LoVo (cell line): ENCODE measurements around the gene ZNF708.
"Not testable (repeated sequence)": the region's sequence is repeated elsewhere in the genome, so short reads cannot be mapped to it uniquely, and the experiment has no call there.

Source experiments
- DNase-seq: peaks from one replicate; pipeline ENCODE4 v3.0.0-alpha.2; 2016; ENCODE audit warnings: low spot score

Gene ZNF708

DNA sequence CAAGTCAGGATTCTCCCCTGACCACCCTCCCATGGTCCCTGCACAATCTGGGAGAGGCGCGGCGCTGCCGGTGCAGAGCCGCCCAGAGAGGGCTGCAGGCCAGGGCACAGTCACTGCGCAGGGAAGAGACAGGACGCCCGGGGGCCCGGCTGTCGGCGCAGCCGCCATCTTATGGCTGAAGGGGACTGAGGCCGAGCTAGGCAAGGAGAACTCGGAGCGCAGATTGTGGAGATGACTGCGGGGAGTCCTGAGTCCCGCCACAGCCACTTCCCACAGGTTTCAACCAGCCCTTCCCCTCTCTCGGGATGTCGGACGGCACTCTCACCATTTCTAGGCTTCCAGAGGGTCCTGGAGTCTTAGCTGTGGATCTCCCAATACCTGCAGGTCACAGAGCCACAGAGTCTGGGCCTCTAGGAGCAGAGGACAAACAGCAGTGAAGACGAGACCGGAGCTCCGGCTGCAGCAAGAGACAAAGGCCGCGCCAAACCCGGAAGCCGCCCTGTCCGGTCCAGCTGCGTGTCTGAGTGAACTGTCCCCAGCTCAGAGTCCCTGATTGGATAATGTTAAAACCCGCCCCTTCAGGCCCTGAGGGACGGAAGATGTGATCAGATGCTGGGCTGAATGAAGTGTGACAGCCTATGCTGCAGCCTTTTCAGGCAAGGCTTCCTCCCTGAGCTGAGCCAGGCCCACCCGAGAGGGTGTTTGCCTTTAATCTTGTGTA, at the start of gene ZNF708:
ZNF708 (minus strand) TSS at position 526 of the 721 bp plus-strand sequence; CDS start at position 328, 198 bp downstream.
- peak; percentile 71 for DNase-seq

DNA sequence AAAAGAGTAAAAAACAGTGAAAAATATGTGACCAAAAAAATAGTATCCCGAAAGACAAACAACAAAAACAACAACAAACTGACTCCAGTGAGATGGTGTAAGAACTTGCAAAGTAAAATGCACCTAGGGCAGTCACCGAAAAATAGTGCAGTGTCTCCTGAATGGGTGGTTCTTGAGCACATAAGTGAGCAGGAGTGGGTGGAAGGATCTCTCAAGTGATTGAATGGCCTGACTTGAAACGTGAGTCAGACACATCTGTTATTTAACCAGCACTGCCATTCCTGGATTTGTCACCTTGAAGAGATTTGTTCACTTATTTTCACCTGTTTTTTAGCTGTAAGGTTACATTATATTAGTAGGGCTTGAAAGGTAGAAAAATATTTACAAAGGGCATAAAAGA, 33.1 kb upstream of the ZNF708 start:
- DNase-seq: no peak

DNA sequence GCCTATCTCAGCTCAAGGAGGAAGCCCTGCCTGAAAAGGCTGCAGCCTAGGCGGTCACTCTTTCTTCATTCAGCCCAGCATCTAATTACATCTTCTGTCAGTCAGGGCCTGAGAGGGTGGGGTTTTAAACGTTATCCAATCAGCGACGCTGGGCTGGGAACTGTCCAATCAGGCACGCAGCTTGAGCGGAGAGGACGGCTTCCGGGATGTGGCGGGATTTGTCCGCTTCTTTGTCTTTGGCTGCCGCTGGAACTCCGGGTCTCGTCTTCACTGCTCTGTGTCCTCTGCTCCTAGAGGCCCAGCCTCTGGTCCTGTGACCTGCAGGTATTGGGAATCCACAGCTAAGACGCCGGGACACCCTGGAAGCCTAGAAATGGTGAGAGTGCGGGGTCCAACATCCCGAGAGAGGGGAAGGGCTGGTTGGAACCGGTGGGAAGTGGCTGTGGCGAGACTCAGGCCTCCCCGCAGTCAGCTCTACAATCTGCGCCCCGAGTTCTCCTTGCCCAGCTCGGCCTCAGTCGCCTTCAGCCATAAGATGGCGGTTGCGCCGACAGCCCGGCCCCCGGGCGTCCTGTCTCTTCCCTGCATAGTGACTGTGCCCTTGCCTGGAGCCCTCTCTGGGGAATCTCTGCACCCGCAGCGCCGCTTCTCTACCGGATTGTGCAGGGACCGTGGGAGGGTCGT, 29.7 kb upstream of the ZNF708 start, which contains the start of gene ZNF738:
ZNF738 (plus strand) TSS at position 233 of the 684 bp plus-strand sequence; CDS start at position 374, 141 bp downstream.
- no peak for DNase-seq

DNA sequence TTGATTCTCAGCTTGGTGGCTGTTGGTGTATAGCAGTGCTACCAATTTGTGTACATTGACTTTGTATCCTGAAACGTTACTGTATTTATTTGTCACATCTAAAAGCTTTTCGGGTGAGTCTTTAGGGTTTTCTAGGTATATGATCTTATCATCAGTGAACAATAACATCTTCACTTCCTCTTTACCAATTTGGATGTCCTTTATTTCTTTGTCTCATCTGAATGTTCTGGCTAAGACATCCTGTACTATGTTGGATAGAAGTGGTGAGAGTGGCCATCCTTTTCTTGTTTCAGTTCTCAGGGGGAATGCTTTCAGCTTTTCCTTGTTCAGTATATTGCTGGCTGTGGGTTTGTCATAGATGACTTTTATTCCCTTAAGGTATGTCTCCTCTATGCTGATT, 23.6 kb upstream of the ZNF708 start:
- DNase-seq: no peak

DNA sequence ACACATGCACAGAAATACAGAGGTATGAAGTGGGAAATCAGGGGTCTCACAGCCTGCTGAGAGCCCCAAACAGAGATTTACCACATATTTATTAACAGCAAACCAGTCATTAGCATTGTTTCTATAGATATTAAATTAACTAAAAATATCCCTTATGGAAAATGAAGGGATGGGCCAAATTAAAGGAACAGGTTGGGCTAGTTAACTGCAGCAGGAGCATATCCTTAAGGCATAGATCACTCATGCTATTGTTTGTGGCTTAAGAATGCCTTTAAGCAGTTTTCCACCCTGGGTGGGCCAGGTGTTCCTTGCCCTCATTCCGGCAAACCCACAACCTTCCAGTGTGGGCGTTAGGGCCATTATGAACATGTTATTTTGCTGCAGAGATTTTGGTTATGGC, 15.6 kb upstream of the ZNF708 start:
- DNase-seq: not testable (repeated sequence)

DNA sequence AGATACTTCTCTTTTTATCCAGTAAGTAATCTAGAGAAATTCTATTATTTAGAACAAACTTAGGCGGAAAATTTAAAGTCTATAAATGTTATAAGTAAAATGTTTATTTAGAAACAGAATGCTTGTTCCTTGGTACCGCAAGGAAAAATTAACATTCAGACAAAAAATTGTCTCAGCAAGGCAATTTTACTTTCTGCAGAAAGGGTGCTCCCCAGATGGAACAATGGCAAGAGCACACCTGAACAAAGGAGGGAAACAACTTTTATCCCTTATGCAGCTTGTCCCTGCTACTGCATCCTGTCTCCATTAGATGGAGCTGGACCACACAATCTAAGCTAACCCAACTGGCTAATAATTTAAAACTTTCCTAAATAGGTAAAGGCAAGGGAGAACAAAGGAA, 6.5 kb upstream of the ZNF708 start:
- no peak for DNase-seq

DNA sequence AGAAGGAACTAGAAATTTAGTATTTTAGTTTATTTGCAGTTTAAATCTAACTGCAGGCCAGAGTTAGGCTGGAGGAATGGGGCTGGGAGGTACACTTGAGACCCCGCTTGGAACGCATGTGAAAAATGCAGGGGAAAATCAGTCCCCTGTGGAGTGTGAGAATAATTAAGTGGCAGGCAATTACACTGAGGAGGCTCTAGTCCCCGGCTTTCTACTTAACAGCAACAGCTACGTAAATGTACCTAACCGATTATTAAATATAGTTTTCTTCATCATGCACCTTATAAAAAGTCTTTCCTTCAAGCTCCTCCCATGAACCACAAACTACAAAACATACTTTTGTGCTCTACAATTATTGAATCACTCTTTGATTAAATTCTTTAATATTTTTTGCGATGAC, 804 bp downstream of the ZNF708 start:
- DNase-seq: no peak

DNA sequence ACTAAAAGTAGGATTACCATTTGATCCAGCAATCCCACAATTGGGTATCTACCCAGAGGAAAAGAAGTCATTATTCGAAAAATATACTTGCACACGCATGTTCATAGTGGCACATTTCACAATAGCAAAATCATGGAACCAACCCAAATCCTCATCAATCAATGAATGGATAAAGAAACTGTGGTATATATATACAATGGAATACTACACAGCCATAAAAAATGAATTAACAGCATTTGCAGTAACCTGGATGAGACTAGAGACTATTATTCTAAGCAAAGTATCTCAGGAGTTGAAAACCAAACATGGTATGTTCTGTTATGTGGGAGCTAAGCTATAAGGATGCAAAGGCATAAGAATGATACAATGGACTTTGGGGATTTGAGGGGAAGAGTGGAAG, 3.0 kb downstream of the ZNF708 start:
- no peak for DNase-seq

DNA sequence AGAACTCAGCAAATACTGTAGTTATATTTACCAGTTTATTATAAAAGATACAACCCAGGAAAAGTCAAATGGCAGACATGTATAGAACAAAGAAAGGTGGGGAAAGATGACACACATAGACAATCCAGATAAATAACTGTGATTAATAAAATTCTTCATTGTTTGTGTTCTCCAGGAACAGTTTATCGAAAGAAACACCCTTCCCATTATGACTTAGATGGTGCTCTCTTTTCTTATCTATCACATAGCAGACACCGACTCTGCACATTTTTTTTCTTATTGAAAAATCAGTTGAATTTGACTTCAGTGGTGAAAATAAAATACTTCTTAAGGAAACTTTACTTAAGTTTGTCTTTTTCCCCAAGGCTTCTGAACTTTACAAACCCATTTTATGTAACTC, 6.2 kb downstream of the ZNF708 start:
- DNase-seq: no peak

DNA sequence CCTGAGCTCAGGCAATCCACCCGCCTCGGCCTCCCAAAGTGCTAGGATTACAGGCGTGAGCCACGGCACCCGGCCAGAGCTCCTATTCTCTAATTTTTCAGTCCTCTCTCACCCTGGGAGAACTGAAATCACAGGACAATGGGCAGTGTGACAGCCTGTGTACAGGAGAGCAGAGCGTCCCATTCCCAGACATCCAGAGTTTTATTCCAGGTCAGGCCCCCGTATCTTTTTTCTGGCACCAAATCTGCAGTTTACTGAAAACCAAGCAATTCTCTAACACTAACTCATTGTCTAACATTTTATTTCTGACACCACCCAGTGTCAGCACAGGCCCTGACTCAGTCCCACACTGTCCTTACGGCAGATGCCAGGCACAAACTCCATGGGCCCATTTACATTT, 6.7 kb downstream of the ZNF708 start:
- no peak for DNase-seq

DNA sequence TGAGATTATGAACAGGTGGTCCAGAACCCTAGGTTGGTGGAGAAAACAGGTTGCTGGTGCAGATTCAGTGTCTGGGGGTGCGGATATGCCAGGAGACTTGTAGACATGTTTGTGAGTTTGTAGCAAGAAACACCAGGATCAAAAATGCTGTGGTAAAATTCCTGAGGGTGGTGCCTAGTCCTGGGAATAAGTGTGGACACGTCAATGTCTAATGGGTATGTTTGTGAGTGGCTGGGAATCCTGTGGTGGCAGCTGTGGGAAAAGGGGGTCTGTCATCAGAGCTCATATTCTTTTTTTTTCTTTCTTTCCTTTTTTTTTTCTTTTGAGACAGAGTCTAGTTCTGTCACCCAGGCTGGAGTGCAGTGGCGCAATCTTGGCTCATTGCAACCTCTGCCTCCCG, 7.2 kb downstream of the ZNF708 start:
- DNase-seq: no peak

DNA sequence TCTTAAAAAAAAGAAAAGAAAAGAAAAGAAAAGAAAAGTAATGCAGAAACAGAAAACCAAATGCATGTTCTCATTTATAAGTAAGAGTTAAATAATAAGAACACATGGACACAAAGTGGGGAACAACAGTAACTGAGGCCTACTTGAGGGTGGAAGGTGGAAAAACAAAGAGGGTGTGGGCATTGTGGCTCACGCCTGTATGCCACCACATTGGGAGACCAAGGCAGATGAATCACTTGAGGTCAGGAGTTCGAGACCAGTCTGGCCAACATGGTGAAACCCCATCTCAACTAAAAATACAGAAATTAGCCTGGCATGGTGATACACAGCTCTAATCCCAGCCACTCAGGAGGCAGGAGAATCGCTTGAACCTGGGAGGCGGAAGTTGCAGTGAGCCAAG, 8.1 kb downstream of the ZNF708 start:
- no peak for DNase-seq

DNA sequence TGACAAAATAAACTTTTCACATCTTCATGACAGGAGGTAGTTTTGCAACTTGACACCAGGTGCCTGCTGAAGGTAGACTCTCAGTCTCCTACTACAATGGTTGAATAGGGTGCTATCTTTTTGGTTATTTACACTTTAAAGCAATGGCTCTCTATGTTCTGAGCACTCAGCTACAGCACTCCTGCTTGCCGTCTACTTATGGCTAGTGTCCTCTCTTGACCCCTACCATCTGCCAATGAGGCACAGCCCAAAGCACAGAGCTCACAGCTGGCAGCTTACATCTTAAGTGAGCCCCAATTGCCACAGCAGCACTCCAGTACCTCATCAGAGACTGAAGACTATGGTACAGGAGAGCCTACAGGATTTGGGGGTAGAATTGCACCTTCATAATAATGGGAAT, 11.4 kb downstream of the ZNF708 start:
- no peak for DNase-seq

DNA sequence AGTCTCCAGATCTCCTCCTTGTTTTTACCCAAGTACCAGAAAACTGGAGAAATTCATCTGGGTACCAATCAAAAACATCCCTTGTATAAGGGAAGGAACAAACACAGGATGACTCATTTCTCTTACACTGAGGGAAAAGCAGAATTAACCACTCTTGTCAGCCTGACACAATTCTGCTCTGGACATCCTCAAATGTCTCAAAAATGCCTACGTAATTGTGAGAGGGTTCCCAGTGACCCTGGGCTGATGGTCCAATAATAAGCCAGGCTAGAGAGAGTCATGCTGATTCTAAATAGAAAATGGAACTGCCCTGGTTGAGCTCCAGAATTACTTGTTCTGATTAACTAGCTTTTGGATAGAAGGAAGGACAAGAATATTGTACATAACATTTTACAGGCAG, 14.5 kb downstream of the ZNF708 start:
- no peak for DNase-seq

DNA sequence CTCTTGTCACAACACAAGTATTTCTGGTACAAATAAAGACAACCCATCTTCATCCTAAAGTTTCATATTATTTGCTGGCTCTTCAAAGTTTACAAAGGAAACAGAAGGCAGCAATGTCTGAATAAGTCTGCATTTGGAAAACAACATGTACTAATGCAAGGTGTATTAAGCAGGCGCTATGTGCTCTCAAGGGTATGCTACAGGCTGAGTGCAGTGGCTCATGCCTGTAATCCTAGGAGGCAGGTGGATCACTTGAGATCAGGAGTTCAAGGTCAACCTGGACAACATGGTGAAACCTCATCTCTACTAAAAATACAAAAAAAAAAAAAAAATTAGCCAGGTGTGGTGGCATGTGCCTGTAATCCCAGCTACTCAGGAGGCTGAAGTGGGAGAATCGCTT, 16.4 kb downstream of the ZNF708 start:
- DNase-seq: not testable (repeated sequence)

DNA sequence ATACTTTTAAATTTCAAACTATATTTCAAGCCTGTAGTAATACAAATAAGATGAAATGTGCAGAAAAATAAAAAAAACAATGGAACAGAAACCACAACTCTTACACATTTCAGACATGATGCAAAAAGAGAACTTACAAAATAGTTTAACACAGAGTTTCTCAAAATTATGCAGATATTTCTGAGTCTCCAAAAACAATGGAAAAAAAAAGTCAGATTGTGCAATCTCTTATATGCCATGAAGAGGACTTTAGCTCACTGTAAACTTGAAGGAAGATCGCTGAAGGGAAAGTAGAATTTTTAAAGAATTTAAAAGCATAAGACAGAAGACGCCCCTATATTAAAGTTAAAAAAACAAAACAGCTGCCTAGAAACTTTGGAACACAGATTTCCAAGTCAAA, 20.4 kb downstream of the ZNF708 start:
- DNase-seq: no peak

DNA sequence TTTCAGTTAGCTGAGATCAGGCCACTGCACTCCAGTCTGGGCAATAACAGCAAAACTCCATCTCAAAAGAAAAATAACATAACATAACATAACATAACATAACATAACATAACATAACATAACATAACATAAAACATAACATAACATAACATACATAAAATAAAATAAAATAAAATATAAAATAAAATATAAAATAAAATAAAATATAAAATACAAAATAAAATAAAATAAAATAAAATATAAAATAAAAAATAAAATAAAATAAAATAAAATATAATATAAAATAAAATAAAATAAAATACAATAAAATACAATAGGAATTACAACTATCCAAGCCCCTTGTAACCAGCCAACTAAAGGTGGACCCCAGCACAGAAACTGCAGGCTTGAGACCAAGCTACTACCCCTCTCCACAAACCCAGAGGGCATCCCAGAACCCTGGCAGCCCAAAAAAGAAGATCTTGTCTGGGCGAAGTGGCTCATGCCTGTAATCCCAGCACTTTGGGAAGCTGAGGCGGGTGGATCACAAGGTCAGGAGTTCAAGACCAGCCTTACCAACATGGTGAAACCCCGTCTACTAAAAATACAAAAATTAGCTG, 22.2 kb downstream of the ZNF708 start:
- not testable (repeated sequence) for DNase-seq

DNA sequence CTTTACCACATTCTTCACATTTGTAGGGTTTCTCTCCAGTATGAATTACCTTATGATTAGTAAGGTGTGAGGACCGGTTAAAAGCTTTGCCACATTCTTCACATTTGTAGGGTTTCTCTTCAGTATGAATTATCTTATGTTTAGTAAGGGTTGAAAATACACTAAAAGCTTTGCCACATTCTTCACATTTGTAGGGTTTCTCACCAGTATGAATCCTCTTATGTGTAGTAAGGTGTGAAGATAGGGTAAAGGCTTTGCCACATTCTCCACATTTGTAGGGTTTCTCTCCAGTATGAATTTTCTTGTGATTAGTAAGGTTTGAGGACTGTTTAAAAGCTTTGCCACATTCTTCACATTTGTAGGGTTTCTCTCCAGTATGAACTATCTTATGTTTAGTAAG, 35.4 kb downstream of the ZNF708 start:
- DNase-seq: not testable (repeated sequence)

DNA sequence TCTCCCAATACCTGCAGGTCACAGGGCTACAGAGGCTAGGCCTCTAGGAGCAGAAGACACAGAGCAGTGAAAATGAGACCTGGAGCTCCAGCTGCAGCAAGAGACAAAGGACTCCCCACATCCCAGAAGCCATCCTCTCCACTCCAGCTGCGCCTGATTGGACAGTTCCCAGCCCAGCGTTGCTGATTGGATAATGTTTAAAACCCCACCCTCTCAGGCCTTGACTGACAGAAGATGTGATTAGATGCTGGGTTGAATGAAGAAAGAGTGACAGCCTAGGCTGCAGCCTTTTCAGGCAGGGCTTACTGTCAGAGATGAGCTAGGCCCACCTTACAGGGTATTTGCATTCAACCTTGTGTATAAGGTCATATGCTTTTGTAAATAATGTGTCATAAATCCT, 59.4 kb downstream of the ZNF708 start:
- DNase-seq: no peak

DNA sequence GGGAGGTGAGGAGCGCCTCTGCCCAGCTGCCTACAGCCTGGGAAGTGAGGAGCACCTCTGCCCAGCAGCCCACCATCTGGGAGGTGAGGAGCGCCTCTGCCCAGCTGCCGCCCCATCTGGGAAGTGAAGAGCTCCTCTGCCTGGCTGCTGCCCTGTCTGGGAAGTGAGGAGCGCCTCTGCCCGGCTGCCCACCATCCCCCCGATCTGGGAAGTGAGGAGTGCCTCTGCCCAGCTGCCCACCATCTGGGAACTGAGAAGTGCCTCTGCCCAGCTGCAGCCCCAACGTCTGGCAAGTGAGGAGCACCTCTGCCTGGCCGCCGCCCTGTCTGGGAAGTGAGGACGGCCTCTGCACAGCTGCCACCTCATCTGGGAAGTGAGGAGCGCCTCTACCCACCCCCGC, 64.3 kb downstream of the ZNF708 start:
- no peak for DNase-seq

DNA sequence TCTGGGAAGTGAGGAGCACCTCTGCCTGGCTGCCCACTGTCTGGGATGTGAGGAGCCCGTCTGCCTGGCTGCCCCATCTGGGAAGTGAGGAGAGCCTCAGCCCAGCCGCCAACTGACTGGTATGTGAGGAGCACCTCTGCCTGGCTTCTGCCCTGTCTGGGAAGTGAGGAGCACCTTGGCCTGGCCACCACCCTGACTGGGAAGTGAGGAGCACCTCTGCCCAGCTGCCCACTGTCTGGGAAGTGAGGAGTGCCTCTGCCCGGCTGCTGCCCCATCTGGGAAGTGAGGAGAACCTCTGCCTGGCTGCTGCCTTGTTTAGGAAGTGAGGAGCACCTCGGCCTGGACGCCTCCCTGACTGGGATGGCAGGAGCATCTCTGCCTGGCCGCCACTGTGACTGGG, 64.8 kb downstream of the ZNF708 start:
- DNase-seq: no peak

DNA sequence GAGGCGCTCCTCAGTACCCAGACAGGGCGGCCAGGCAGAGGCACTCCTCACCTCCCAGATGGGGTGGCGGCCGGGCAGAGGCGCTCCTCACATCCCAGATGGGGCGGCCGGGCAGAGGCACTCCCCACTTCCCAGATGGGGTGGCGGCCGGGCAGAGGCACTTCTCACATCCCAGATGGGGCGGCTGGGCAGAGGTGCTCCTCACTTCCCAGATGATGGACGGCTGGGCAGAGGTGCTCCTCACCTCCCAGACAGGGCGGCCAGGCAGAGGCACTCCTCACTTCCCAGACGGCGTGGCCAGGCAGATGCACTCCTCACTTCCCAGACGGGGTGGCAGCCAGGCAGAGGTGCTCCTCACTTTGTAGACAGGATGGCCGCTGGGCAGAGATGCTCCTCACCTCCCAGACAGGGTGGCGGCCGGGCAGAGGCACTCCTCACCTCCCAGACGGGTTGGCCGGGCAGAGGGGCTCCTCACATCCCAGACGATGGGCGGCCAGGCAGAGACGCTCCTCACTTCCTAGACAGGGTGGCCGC, 68.3 kb downstream of the ZNF708 start:
- not testable (repeated sequence) for DNase-seq
